Stimulated activated CD8-positive, alpha-beta memory T cell treated with anti-CD3 and anti-CD28 coated beads, Interleukin-4, amount 100 ng/mL, for 24 hours (primary cell): Measurements from ENCODE around the gene CCP110.

Source experiments
- DNase-seq: peaks from one replicate; pipeline ENCODE4 v3.0.0-alpha.2; 2020; ENCODE audit warnings: low read depth

CCP110 gene

DNA sequence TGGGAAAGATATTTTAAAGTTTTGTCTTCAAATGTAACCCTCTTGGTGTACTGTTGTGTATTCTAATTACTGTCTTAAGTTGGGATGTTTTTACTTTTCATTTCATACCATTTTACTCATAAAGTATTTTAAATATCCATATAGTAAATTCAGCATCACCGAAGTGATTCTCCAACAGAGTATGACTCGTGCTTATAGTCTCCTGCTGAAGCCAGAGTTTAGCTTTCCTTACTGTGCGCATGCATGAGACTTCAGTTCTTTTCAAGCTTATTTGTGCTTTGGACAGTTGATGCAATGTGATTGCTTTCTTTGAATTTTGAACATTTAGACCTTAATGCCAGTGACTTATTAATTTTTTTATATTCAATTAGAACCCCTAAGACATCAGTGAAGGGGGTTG lies 24.4 kb downstream of the CCP110 start:
- no peak for DNase-seq

DNA sequence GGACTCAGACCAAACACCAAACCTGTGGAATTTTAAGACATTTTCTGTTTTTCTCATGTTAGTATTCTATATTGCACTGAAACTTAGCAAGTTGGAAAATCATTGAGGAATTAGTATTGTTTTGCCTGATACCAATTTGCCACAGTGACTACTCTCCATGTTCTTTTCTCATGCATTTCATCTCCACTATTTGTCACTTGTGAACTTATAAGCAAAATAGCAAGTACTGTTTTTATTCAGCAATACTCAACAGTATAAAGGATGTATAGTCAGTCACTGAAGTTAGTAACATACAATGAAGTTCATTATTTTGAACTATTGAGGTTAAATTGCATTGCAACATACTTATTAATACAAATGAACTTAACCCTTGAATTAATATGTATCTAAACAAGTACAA lies 25.9 kb downstream of the CCP110 start:
- DNase-seq: no peak

- DNase-seq: peak; percentile 94
These were observed 31.6 kb downstream of the CCP110 start, which contains the start of gene VPS35L for GRCh38 chr16:19555186-19555937. TSS of gene VPS35L (plus strand) at chr16:19555703. CDS start at chr16:19555730, 27 bp downstream.

DNA sequence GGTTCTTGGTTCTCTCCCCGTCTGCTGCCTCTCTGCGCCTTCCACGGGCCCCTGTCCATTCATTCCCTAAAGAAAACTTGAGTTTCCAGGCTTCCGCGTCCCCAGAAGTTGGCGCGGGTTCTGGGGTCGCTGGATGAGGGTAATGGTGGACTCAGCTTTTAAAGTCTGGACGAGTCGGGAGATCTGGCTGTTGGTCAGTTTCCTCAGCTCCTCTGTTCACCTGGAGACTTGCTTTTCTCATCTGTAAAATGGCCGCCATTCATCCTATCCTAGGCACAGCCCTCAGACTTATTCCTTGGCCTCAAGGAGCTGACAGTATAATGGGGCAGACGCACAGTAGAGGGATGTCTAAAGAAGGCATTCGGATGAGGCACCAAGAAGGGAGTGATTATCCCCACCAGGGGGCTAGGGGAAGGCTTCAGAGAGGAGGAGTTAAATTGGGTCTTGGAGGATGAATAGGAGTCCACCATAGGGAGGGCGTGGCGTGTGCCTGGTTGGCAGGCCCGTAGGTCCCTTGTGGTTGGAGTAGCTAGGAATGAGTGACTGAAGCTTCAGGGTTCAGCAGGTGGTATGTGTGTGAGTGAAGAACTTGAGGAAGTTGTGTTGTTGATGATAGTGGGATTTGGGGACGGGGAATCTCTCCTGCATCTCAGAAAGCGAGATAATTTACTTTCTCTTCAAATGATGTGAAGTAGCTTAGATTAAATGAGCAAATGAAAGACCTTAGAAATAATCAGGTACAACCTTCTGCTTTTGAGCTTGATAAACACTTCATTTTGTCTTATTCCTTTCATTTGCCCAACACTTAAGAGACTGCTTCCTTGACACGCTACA lies 32.4 kb downstream of the CCP110 start:
- DNase-seq: no peak

DNA sequence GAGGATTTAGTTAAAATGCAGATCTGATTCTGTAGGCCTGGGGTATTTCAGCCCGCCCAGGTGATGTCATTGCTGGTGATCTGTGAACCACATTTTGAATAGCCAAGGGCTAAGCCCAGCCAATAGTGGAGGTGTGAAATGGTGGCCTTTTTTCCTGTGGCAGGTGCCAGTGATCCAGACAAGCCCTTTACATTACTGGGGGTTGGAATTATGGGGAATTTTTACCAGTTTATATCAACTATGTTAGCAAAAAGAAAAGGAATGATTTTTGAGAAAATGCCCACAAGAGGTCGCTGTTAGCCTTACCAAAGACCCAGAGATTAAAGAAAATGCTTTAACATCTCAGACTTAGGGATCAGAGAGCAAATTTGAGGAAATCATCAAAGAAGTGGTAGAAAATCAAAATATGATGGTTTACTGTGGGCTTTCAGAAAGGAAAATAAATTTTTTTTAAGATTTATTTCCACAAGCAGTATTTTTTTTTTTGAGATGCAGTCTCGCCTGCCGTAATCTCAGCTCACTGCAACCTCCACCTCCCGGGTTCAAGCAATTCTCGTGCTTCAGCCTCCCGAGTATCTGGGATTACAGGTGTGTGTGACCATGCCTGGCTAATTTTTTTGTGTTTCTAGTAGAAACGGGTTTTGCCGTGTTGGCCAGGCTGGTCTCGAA lies 35.6 kb downstream of the CCP110 start:
- DNase-seq: no peak

DNA sequence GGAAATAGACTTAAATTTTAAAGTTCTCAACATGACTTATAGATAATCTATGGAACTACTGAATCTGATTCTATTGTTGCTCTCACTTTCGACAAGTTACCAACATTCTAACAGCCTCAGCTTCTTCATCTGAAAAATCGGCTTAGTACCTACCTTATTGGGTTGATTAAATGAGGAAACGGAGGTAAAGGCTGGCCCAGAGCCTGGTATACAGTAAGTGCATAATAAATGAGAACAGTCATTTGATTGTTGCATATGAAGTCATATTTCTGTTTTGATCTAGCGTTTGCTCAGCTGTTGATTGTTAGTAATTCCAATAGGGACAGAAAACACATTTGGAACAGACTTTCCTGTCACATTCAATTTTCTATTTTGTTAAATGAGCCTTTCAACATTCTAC lies 36.3 kb downstream of the CCP110 start:
- DNase-seq: no peak

- no peak for DNase-seq
These were observed 39.6 kb downstream of the CCP110 start for GRCh38 chr16:19563377-19563776.

- DNase-seq: no peak
These were observed 42.6 kb downstream of the CCP110 start for GRCh38 chr16:19566362-19566761.

GRCh38 chr16:19567560-19567959 lies 43.8 kb downstream of the CCP110 start:
- no peak for DNase-seq

GRCh38 chr16:19573997-19574396 lies 50.3 kb downstream of the CCP110 start:
- DNase-seq: no peak

- no peak for DNase-seq
These were observed 50.9 kb downstream of the CCP110 start for GRCh38 chr16:19574615-19575014.

DNA sequence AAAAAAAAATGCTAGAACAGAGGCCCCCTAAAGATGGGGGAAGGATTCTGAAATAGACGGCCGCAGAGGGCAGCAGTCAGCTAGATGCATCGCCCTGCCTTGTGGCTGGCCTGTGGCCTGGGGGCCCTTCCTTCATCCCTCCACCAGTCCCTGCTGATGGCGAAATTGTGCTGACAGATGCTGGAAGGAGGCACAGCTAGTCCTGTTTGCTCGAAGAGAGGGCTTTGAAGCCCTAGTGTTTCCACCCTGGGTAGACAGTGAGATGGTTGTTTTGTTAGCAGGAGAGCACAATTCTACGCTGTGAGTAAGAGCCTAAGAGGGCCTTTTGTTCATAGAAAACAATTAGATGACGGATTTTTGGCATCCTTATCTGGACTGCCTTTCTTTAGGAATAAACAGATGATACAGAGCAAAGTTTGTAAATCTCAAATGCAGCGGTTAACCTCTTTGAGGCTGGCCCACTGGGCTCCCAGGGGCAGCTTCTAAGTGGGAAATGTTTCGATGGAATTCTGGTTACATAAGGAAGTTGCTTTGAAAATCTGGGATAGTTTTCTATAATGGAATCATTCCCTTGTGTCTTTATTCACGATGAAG lies 54.7 kb downstream of the CCP110 start:
- no peak for DNase-seq

DNA sequence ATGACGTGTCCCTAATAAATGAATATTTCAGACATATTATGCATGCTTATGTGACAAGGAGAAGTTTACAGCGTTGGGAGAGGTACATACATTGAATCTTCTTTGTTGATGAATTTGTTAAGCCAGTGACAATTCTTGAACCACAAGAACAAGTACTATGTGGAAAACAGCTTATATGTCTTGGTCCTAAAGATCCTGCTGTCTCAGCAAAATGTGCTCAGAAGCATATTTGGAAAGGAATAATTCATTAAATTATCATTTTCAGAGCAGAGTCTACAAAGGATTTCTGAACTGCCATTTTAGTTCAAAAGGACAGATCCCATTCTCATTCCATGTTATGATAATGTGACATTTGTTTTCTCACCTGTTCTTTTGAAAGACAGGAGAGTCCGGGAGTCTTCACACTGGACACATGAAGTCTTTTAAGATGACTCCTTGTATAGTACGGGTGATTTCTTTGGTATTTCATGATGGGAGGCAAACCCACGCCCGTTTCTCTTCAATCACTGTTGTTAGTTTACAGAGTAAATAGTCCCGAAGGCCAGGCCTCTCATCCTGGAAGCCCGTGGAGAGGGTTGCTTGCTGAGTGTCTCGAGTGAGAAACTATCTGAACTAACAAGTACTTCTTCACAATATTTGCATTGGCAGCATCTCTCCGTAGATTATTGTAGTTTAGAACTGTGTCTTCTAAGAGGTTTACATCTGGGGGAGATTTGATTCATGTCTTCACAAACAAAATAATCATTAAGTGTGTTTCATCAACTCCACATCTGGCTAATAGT lies 58.5 kb downstream of the CCP110 start:
- no peak for DNase-seq

DNA sequence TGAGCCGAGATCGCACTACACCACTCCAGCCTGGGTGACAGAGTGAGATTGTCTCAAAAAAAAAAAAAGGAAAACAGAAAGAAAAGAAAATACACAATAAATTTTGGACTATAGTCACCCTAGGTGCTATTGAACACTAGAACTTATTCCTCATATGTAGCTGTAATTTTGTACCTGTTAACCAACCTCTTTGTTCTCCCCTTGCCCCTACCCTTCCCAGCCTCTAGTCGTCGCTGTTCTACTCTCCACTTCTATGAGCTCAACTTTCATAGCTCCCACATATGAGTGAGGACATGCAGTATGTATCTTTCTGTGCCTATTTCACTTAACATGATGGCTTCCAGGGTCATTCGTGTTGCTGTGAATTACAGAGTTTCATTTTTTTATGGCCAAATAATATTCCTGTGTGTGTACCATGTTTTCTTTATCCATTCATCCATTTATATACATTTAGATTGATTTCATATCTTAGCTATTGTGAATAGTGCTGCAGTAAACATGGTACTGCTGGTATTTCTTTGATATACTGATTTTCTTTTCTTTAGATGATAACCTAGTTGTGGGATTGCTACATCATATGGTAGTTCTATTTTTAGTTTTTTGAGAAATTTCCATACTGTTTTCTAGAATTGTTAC lies 60.0 kb downstream of the CCP110 start:
- no peak for DNase-seq

DNA sequence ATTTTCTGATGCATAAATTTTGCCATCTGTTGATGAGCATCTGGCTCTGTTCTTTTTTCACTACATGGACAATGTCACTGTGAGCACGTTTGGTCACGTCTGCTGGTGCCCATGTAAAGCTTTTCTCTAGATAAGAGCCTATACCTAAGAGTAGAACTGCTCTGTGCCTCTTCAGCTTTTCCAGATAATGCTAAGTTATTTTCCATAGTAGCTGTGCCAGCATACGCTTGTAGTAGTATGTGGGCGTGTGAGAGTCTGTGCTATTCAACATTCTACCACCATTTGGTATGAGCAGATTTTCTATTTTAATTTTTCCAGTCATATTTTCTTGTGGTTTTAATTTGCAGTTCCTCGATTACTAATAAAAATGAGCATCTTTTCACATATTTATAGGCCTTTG lies 64.9 kb downstream of the CCP110 start:
- no peak for DNase-seq

DNA sequence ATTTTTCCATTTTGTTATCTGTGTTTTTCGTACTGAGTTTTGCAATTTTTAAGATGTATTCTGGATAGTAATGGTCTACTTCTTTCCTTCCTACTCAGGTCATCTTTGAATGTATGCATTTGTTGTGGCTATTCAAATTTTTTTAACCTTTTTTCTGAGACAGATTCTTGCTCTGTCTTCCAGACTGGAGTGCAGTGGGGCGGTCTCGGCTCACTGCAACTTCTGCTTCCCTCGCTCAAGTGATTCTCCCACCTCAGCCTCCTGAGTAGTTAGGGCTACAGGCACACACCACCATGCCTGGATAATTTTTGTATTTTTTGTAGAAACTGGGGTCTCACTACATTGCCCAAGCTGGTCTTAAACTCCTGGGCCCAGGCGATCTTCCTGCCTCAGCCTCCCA lies 65.4 kb downstream of the CCP110 start:
- DNase-seq: no peak

- no peak for DNase-seq
These were observed 66.1 kb downstream of the CCP110 start for GRCh38 chr16:19589771-19590302.

DNA sequence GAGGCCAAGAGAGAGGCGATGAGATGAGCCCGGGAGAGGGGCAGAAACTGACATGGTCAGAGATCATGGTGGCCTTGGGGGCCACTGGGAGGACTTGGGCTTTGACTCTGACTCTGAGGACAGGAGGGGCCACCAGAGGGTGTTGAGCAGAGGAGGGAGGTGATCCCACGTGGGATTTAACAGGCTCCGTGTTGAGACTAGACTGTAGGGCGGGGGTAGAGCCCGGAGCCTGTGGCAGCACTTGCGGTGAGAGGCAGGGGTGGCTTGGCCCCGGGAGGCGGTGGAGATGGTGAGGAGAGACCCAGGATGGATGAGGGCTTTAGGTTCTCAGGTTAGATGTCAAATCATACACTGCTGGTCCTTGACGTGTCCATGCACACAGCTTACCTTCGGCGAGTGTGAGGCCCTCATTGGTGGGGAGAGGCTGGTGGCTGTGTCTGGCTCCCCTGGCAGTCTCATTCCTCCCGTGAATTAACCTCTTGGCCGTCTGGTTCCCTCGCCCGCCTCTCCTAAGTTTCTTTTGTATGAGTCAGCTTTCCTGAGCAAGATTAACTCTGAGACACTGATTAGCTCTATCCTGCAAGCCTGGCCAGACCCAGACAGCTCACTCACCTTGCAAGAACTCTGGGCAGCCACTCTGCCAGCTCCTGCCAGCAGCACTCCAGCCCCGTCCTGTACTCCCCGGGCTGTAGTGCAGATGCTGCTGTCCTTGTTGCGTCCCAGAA lies 71.5 kb downstream of the CCP110 start:
- DNase-seq: no peak

DNA sequence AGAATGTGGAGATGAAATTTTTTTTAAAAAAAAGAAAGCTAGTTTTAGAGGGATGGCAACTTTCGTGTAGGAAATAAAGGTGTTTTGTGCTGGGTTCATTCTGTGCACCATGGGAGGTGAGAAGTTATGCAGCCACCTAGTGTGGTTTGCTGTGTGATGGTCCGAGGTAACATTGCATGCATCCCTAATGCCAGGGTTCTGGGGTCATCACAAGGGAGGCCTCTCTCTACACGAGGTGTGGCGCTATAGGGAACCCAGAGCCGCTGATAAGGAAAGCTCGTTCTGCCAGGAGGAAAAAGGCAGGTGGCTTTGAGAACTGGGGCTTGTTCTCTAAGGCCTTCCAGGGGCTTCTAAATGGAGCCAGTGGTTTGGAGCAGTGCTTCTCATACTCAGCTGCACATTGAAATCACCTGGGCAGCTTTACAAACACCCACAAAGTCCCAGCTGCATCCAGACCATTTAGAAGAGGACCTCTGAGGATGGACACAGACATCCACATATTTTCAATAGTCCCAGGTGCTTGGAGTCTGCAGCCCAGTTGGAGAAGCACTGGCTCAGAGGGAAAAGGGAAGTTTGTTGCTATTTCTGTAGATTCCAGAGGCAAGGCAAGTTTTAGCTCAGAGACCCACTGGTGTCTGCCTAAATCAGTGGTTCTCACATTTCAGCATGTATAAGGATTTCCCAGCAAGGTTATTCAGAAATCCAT lies 75.2 kb downstream of the CCP110 start:
- DNase-seq: no peak
